ENCODE results near the gene IL2RA.

DNA sequence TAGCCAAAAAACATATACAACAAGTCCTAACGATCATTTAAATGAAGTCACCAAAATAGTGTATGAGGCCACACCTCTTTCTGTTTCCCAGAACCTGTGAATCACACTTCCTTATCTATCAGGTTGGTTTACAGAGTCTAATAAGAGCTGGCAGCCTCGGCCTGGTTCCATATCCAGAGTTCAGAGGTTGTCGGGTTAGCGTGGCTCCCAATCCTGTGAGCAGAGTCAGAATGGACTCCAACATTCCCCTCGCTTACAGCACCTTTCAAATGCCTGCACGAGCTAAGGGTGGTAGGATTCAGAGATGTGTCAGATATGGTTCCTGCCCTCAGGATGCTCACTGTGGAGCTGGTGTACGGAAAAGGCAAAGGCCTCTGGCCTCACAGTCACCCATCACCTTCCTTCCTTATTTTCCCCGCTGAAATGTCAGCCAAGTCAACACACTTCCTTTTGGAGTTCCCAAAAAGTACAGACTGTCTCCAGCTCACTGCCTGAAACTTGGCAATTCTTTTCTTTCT is 90.8 kb downstream of the IL2RA start:
- TF ChIP-seq EZH2phosphoT487 (IDR thresholded peaks at IDR 0.05; ENCODE audit: unreplicated experiment) (no peak), NANOG (IDR thresholded peaks at IDR 0.05; ENCODE audit: borderline replicate concordance) (no peak), POLR2AphosphoS5 (IDR thresholded peaks at IDR 0.05; ENCODE audit: low read depth) (no peak)
- TF ChIP-seq, protein P1, sequence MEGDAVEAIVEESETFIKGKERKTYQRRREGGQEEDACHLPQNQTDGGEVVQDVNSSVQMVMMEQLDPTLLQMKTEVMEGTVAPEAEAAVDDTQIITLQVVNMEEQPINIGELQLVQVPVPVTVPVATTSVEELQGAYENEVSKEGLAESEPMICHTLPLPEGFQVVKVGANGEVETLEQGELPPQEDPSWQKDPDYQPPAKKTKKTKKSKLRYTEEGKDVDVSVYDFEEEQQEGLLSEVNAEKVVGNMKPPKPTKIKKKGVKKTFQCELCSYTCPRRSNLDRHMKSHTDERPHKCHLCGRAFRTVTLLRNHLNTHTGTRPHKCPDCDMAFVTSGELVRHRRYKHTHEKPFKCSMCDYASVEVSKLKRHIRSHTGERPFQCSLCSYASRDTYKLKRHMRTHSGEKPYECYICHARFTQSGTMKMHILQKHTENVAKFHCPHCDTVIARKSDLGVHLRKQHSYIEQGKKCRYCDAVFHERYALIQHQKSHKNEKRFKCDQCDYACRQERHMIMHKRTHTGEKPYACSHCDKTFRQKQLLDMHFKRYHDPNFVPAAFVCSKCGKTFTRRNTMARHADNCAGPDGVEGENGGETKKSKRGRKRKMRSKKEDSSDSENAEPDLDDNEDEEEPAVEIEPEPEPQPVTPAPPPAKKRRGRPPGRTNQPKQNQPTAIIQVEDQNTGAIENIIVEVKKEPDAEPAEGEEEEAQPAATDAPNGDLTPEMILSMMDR (conservative IDR thresholded peaks at IDR 0.05; ENCODE audit: low read depth in 2 of 2): no peak

Measured in GM23338 (cell line).